GF-D8 (cell line): ENCODE results near the gene DNAH11.
"Not testable (repeated sequence)": the region's sequence is repeated elsewhere in the genome, so short reads cannot be mapped to it uniquely, and the experiment has no call there.

Source experiments
- DNase-seq: peaks from one replicate; lab custom pipeline; 2025; lab: John Stamatoyannopoulos, UW

Gene DNAH11

GRCh38 chr7:21708096-21708495 lies 165.3 kb downstream of the DNAH11 start:
- no peak for DNase-seq

GRCh38 chr7:21717323-21717722 lies 174.5 kb downstream of the DNAH11 start:
- DNase-seq = no peak

GRCh38 chr7:21718391-21718790 lies 175.6 kb downstream of the DNAH11 start:
- DNase-seq = no peak

- no peak for DNase-seq
Observed at GRCh38 chr7:21719846-21720245, 177.0 kb downstream of the DNAH11 start.

- no peak for DNase-seq
Observed at GRCh38 chr7:21722371-21722770, 179.5 kb downstream of the DNAH11 start.

- DNase-seq = no peak
Observed at GRCh38 chr7:21724562-21724961, 181.7 kb downstream of the DNAH11 start.

GRCh38 chr7:21730399-21730798 lies 187.6 kb downstream of the DNAH11 start:
- DNase-seq = no peak

GRCh38 chr7:21731977-21732376 lies 189.1 kb downstream of the DNAH11 start:
- no peak for DNase-seq

GRCh38 chr7:21732956-21733355 lies 190.1 kb downstream of the DNAH11 start:
- DNase-seq = not testable (repeated sequence)

- no peak for DNase-seq
Observed at GRCh38 chr7:21733837-21734236, 191.0 kb downstream of the DNAH11 start.

- DNase-seq = no peak
Observed at GRCh38 chr7:21743493-21743892, 200.7 kb downstream of the DNAH11 start.

GRCh38 chr7:21746949-21747348 lies 204.1 kb downstream of the DNAH11 start:
- DNase-seq = no peak

- DNase-seq = no peak
Observed at GRCh38 chr7:21747806-21748205, 205.0 kb downstream of the DNAH11 start.

GRCh38 chr7:21749378-21749777 lies 206.5 kb downstream of the DNAH11 start:
- no peak for DNase-seq

GRCh38 chr7:21753071-21753470 lies 210.2 kb downstream of the DNAH11 start:
- no peak for DNase-seq

GRCh38 chr7:21754963-21755362 lies 212.1 kb downstream of the DNAH11 start:
- no peak for DNase-seq

- no peak for DNase-seq
Observed at GRCh38 chr7:21757537-21758282, 214.9 kb downstream of the DNAH11 start.

- DNase-seq = no peak
Observed at GRCh38 chr7:21758286-21758685, 215.4 kb downstream of the DNAH11 start.

GRCh38 chr7:21762469-21762868 lies 219.6 kb downstream of the DNAH11 start:
- no peak for DNase-seq

- DNase-seq = no peak
Observed at GRCh38 chr7:21763818-21764217, 221.0 kb downstream of the DNAH11 start.

GRCh38 chr7:21766218-21766617 lies 223.4 kb downstream of the DNAH11 start:
- DNase-seq = no peak

GRCh38 chr7:21767300-21767900 lies 224.6 kb downstream of the DNAH11 start:
- DNase-seq = peak; percentile 39

- no peak for DNase-seq
Observed at GRCh38 chr7:21768279-21768678, 225.4 kb downstream of the DNAH11 start.

GRCh38 chr7:21771266-21771665 lies 228.4 kb downstream of the DNAH11 start:
- no peak for DNase-seq
